ENCODE measurements around the gene CSNK2A1. TPM values are rescaled to one million over a fixed set of nuclear protein-coding genes. Genes with fewer than 3 reads are reported as not detected.

CSNK2A1 gene
- total RNA-seq, 1 donor from 2014 or later = 207 TPM

DNA sequence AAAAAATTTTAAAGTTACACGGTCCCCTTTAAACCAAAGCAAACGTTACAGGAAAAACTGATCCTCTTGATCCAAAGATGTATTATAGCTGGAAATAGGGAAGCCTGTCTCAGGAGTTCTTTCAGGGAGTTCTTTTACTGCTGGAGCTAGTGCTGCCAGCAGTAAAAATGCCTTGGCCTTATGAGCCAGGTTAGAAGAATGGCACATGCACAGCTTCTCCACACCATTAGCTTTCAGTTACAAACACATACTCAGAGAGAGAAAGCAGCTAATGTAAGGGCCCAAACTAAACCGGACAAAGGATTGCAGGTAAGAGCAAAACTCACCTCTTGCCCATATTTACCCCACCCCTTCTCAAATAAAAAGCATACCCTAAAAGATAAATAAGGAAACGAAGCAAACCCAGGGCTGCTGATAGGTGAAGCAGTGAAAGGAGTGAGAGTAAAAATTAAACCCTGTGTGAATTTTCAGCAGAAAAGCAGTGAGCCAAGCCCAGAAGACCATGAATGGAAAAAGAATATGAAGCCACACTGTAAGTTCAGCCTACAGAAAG is 100.3 kb downstream of the CSNK2A1 start:
- DNase-seq (ENCODE audit: low read depth, low spot score) = no peak
- peaks cover 13% of the 10 kb centered on the region for H3K36me3 Mint-ChIP-seq (ENCODE audit: low read depth)
- H3K9me3 Mint-ChIP-seq = no peaks in the 10 kb centered on the region
- no peak overlapping the region for H3K4me3 Mint-ChIP-seq
- H3K4me1 Mint-ChIP-seq = peaks cover 16% of the 10 kb centered on the region
- TF ChIP-seq, protein P1, sequence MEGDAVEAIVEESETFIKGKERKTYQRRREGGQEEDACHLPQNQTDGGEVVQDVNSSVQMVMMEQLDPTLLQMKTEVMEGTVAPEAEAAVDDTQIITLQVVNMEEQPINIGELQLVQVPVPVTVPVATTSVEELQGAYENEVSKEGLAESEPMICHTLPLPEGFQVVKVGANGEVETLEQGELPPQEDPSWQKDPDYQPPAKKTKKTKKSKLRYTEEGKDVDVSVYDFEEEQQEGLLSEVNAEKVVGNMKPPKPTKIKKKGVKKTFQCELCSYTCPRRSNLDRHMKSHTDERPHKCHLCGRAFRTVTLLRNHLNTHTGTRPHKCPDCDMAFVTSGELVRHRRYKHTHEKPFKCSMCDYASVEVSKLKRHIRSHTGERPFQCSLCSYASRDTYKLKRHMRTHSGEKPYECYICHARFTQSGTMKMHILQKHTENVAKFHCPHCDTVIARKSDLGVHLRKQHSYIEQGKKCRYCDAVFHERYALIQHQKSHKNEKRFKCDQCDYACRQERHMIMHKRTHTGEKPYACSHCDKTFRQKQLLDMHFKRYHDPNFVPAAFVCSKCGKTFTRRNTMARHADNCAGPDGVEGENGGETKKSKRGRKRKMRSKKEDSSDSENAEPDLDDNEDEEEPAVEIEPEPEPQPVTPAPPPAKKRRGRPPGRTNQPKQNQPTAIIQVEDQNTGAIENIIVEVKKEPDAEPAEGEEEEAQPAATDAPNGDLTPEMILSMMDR (conservative IDR thresholded peaks at IDR 0.05) = no peak
- no peak overlapping the region for H3K27ac Mint-ChIP-seq (ENCODE audit: unreplicated experiment)
- no peaks in the 10 kb centered on the region for H3K27me3 Mint-ChIP-seq (ENCODE audit: low read depth)

- TF ChIP-seq, protein P1 (conservative IDR thresholded peaks at IDR 0.05) = no peak
- DNase-seq (ENCODE audit: low read depth, low spot score) = no peak
- Mint-ChIP-seq H3K4me3 (no peak overlapping the region), H3K36me3 (ENCODE audit: low read depth) (peaks cover 17% of the 10 kb centered on the region), H3K27ac (ENCODE audit: unreplicated experiment) (no peak overlapping the region), H3K27me3 (ENCODE audit: low read depth) (no peaks in the 10 kb centered on the region), H3K9me3 (no peaks in the 10 kb centered on the region), H3K4me1 (peaks cover 15% of the 10 kb centered on the region)
Observed at GRCh38 chr20:440636-441035, 103.0 kb downstream of the CSNK2A1 start.

DNA sequence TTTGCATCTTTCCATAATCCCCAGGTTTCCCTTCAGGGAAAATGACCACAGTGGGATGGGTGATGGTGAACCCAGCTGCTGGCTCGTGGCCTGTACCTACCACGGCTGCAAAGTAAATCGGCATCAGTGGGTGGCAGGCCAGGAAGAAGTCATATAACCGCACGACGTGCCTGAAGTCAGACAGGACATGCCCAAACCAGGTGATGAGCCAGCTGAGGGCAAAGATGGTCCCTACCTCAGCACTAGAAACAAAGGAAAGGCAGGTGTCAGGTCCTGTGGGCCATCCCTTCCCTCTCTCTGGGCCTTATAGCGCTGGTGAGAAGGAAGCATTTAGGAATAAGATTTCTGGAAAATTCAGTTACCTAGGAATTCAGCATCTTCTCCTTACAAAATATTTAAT is 103.4 kb downstream of the CSNK2A1 start:
- DNase-seq (ENCODE audit: low read depth, low spot score) = no peak
- peaks cover 10% of the 10 kb centered on the region for H3K4me1 Mint-ChIP-seq

DNA sequence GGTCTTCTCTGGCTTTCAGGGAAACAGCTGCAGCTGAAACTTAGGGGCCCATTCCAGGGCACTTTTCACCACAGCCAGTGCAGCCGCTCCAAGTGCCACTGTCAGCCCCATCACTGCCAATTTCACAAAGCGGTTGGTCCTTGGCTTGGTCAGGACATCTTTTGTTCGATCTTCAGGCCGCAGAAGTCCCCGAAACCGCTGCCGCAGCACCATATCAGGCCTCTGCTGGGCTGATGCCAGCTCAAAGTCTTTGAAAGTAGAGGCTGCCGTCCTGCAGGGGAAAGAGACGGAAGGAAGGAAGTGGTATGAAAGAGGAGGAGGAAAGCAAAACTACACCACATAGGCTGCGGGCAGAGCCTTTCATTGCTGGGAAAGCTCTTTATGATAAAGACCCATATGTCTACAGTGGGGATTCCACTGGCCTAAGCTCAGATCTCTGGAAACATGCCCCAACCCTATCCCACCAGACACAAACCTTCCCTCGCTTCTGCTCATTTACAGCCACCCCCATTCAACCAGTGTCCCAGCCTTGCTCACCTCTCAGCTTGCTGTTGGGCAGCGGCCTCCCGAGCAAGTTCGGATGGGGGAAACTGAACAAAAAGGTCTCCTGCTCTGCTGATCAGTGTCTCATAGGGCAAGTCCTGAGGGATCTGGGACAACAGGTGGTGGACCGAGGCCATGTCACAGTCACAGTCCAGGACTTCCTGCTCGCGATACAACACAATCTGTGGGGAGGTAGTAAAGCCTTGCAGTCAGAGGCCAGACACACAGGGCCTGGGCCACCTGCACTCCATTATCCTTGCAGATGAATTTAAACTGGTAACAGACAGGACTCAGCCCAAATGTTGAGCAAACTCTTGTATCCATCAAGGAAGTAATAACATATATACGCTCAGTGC is 104.8 kb downstream of the CSNK2A1 start:
- H3K4me1 Mint-ChIP-seq = peaks cover 6% of the 10 kb centered on the region
- DNase-seq (ENCODE audit: low read depth, low spot score) = no peak
- no peaks in the 10 kb centered on the region for H3K9me3 Mint-ChIP-seq
- peaks cover 17% of the 10 kb centered on the region for H3K36me3 Mint-ChIP-seq (ENCODE audit: low read depth)
- no peak overlapping the region for H3K4me3 Mint-ChIP-seq
- H3K27me3 Mint-ChIP-seq (ENCODE audit: low read depth) = no peaks in the 10 kb centered on the region
- TF ChIP-seq, protein P1 (conservative IDR thresholded peaks at IDR 0.05) = no peak
- no peak overlapping the region for H3K27ac Mint-ChIP-seq (ENCODE audit: unreplicated experiment)

More for the DNA sequence above, 103.4 kb downstream of the CSNK2A1 start:
- Mint-ChIP-seq H3K27me3 (ENCODE audit: low read depth) (no peaks in the 10 kb centered on the region), H3K36me3 (ENCODE audit: low read depth) (peaks cover 17% of the 10 kb centered on the region), H3K27ac (ENCODE audit: unreplicated experiment) (no peak overlapping the region), H3K9me3 (no peaks in the 10 kb centered on the region), H3K4me3 (no peak overlapping the region)
- TF ChIP-seq, protein P1 (conservative IDR thresholded peaks at IDR 0.05) = no peak

GRCh38 chr20:437787-438486 is 105.7 kb downstream of the CSNK2A1 start:
- DNase-seq (ENCODE audit: low read depth, low spot score) = no peak
- TF ChIP-seq, protein P1 (conservative IDR thresholded peaks at IDR 0.05) = no peak
- peaks cover 6% of the 10 kb centered on the region for H3K4me1 Mint-ChIP-seq
- no peak overlapping the region for H3K4me3 Mint-ChIP-seq
- H3K27ac Mint-ChIP-seq (ENCODE audit: unreplicated experiment) = no peak overlapping the region
- H3K9me3 Mint-ChIP-seq = no peaks in the 10 kb centered on the region
- no peaks in the 10 kb centered on the region for H3K27me3 Mint-ChIP-seq (ENCODE audit: low read depth)
- H3K36me3 Mint-ChIP-seq (ENCODE audit: low read depth) = peaks cover 17% of the 10 kb centered on the region

All from neural crest cell (in vitro differentiated cells).